ENCODE data around the gene TNFAIP6.
"Not testable (repeated sequence)": the region's sequence is repeated elsewhere in the genome, so short reads cannot be mapped to it uniquely, and the experiment has no call there.

TNFAIP6 gene

DNA sequence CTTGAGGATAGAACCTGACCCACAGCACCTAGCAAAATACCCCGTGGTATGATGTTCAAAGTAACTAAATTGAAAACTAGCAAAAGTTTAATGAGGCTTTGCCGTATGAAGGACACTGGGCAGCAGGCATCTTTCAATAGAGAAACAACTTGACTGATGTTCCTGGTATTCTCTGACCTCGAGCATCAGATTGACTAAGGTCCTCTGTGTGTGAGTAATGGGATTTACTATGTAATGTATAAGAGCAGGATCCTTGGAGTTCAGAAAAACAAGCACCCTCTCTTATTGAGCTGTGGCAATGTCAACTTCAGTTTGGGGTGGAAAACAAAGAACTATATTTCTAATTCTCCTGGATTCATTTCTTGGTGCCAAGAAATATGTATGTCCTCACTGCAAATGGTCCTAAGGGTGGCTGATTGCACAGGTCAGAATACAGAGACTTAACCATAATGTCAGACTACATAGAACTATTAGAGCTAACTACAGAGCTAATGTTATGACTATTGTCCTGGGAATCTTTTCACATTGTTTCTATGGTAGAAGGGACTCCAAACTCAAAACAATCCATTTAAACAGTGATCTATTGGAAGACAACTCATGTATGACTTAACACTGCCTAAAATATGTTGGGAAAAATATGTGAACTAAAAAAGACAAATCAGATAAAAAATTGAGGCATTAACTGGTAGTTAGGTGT is 4.4 kb downstream of the TNFAIP6 start:
- no peak for DNase-seq

DNA sequence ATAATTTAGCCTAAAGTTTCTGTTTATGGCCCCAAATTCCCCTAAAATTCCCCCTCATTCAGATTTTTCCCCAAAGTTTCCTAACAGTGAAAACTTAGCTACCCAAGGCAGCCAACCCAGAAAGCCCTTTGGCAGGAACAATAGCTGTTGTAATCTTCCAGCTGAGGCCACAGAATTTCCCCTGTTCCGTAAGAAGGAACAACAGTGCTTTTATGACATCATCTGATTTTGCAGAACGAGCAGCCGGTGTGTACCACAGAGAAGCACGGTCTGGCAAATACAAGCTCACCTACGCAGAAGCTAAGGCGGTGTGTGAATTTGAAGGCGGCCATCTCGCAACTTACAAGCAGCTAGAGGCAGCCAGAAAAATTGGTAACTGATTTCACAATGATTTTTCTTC is 6.3 kb downstream of the TNFAIP6 start:
- DNase-seq, result no peak

DNA sequence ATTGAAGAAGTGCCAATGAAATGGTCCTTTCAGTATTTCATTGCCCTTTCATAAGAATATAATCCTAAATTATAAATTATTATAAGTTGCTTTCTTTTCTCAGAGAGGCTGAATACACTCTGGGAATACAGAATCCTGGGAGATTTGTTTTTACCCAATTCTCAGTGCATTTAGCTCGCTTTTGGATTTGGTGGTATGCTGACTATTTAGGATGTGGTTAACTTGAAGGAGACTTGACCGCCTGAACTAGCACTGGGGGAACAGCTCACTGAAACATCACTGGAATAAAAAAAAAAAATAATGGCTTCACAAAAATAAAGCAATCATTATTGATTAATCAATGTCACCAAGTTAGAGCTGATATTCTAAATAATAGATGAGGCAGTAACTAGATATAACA is 10.2 kb downstream of the TNFAIP6 start:
- DNase-seq, result no peak

DNA sequence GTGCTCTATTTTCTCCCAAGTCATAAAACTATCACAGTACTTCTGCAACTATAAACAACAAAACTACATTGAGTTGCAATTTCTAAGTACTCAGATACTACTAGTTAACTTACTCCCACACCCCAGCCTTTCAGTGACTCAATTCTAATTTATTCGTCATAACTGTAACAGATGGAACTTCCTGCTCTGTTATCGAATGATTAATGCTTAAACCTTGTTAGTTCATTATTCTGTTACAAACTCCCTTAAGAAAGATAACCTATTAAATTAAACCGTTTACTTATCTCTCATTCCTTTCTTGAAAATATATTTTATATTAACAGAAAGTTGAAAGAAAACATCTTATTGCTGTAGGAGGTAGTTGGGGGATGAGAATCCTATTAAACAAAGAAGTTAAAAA is 17.0 kb downstream of the TNFAIP6 start:
- DNase-seq, result no peak

- no peak for DNase-seq
These were observed 21.8 kb downstream of the TNFAIP6 start for GRCh38 chr2:151379169-151379568.

- DNase-seq, result no peak
These were observed 23.3 kb downstream of the TNFAIP6 start for GRCh38 chr2:151380580-151381235.

DNA sequence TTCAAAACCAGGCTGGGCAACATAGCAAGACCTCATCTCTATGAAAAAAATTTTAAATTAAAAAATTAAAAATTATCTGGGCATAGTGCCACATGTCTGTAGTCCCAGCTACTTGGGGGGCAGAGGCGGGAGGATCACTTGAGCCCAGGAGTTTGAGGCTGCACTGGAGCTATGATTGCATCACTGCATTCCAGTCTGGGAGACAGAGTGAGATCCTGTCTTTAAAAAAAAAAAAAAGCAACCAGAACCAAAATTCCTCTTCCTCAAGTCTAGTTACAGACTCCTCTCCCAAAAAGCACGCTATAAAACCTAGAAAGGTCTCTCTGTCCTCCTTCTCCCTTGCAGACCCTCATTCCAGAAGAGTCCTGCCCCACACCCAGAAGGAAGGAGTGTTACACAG is 23.9 kb downstream of the TNFAIP6 start:
- DNase-seq, result no peak

DNA sequence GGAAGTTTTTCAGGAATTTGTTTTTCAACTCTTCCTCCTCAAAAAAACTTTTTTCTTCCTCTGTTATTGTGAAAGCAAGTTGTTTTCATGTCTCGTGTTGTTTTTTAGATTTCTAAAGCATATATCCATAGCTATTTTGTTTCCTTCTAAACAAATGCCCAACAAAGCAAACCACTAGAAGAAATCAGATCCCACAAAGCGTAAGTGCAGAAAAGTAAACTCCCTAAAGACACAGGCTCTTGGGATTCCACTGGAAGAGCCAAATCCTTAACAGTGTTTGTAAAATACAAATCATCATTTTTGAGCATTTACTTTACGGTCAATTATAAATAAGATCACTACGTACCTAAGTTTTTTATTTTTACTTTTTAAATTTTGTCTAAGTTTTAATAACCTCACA is 30.6 kb downstream of the TNFAIP6 start:
- no peak for DNase-seq

DNA sequence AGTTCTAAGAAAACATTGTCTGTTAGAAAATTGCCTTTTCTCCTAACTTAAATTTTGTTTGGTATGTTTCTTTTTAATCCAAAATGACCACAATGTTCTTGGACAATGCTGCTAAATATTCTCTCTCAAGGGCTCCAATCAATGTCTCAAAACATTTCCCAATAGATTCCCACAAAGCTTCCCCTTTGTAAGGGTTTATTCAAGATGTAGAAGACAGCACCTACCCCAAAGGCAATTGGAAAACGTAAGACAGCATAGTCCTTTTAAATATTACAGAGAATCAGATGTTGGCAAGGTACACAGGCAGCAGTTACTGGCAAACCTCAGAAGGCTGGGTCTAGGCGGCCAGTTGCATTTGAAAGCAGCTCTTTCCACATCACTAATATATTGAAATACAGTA is 34.0 kb downstream of the TNFAIP6 start:
- no peak for DNase-seq

- DNase-seq, result no peak
These were observed 37.1 kb downstream of the TNFAIP6 start for GRCh38 chr2:151394509-151394908.

DNA sequence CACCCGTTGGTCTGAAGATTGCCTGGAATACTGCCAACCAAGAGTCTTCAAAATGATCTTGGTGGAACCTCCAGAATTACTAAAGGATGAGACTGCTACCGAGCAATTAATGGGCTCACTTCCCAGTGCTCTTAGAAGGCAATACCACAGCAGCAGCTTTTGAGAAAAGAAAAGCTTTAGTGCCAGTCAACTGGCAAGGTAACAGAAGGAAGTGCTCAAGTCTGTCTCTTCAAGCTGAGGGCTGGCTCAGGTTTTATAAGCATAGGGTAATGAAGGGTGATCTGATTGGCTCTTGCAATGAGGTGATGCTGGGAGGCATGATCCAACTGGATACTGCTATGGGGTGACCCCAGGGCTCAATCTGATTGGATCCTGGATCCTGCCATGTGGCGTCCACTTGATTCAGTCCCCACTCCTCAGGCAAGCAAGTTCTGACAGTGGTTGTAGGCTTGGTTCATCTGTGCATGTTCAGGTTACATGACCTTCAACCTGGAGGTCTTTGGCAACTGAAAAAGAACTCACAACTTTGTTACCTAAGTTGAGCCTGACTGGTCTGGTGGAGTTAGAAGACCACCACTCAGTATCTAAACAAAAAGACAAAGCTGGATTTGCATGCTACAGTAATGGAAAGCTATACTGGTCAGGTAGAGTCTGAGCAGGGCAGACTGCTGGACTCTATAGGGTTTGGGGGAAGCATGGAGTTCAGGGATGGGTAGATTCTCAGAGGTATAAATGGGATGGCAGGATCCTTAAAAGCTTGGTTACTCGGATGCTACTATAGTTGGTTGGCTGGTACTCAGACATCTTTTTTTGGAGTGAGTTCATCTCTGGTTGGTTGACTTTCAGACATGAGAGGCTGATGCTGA is 38.4 kb downstream of the TNFAIP6 start:
- no peak for DNase-seq

- no peak for DNase-seq
These were observed 42.6 kb downstream of the TNFAIP6 start for GRCh38 chr2:151399981-151400380.

GRCh38 chr2:151401149-151401548 is 43.8 kb downstream of the TNFAIP6 start:
- no peak for DNase-seq

GRCh38 chr2:151403914-151404313 is 46.5 kb downstream of the TNFAIP6 start:
- no peak for DNase-seq

GRCh38 chr2:151405376-151405775 is 48.0 kb downstream of the TNFAIP6 start:
- no peak for DNase-seq

- no peak for DNase-seq
These were observed 49.9 kb downstream of the TNFAIP6 start for GRCh38 chr2:151407281-151407680.

- DNase-seq, result no peak
These were observed 51.6 kb downstream of the TNFAIP6 start for GRCh38 chr2:151408788-151409600.

GRCh38 chr2:151409601-151410484 is 52.5 kb downstream of the TNFAIP6 start, which contains the start of gene RIF1:
RIF1 (plus strand) TSS chr2:151409902; CDS start chr2:151410424, 522 bp downstream.
- peak; percentile 91 for DNase-seq

GRCh38 chr2:151410485-151410834 is 53.1 kb downstream of the TNFAIP6 start:
- DNase-seq, result no peak

- no peak for DNase-seq
These were observed 60.3 kb downstream of the TNFAIP6 start for GRCh38 chr2:151417650-151418049.

DNA sequence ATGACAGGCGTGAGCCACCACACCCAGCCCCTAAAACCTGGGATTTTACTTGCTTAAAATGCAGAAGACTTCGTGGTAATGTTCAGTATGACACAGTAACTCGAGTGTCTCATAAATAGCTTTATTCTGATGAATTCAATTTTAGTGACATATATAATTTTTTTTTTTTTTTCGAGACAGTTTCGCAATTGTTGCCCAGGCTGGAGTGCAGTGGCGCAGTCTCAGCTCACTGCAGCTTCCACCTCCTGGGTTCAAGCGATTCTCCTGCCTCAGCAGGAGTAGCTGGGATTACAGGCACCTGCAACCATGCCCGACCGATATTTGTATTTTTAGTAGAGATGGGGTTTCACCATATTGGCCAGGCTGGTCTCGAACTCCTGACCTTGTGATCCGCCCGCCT is 64.3 kb downstream of the TNFAIP6 start:
- not testable (repeated sequence) for DNase-seq

DNA sequence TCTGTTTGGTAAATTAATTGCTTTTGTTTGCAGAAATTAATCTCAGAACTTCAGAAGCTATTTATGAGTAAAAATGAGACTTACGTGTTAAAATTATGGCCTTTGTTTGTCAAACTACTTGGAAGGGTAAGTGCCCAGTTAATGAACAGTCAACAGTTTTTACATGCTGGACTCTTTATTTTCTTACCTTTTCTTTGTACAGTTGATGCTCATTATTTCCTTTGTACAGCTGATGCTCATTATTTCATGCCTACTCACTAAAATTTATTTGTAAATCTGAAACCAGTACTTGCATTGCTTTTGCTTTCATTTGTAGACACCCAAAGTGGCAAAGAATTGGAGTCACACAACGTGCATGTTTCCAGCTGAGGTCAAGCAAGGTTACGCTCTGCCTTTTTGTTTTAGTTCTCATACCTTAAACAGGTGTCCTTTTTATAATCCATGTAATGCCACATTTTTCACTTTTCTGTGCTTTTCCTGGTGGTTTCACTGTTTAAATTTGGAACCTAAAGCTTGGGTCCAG is 65.6 kb downstream of the TNFAIP6 start:
- no peak for DNase-seq

All from NCI-H1694 (cell line).